HG03469 (cell line): ENCODE measurements around the gene GGN.
"Not testable (repeated sequence)": the region's sequence is repeated elsewhere in the genome, so short reads cannot be mapped to it uniquely, and the experiment has no call there.

Experiments used
- ATAC-seq: cut with Tn5 transposase; IDR thresholded peaks from one replicate; pipeline ENCODE4 v1.9.1; 2021; ENCODE audit warnings: mild to moderate bottlenecking, moderate library complexity, moderate number of reproducible peaks; ENCODE audit not compliant: unreplicated experiment

GGN gene

GRCh38 chr19:38412491-38412890, 24.7 kb upstream of the GGN start:
- no peak for ATAC-seq

GRCh38 chr19:38411898-38412297, 24.1 kb upstream of the GGN start:
- ATAC-seq, result not testable (repeated sequence)

- no peak for ATAC-seq
Observed at GRCh38 chr19:38411041-38411712, 23.3 kb upstream of the GGN start.

- not testable (repeated sequence) for ATAC-seq
Observed at GRCh38 chr19:38410407-38410806, 22.6 kb upstream of the GGN start.

- ATAC-seq, result no peak
Observed at GRCh38 chr19:38409631-38410133, 21.8 kb upstream of the GGN start.

GRCh38 chr19:38405276-38405675, 17.4 kb upstream of the GGN start:
- ATAC-seq, result no peak

GRCh38 chr19:38404858-38405257, 17.0 kb upstream of the GGN start:
- no peak for ATAC-seq

GRCh38 chr19:38402967-38403674, 15.3 kb upstream of the GGN start, which contains the start of gene FAM98C:
Gene FAM98C, plus strand, starts transcription at chr19:38403093. Its CDS starts 61 bp downstream, at chr19:38403154.
- peak; percentile 80 for ATAC-seq

- ATAC-seq, result no peak
Observed at GRCh38 chr19:38402623-38402966, 14.8 kb upstream of the GGN start.

GRCh38 chr19:38401148-38401547, 13.3 kb upstream of the GGN start:
- no peak for ATAC-seq

GRCh38 chr19:38400361-38400760, 12.5 kb upstream of the GGN start:
- ATAC-seq, result no peak

- ATAC-seq, result no peak
Observed at GRCh38 chr19:38399537-38399936, 11.7 kb upstream of the GGN start.

- ATAC-seq, result no peak
Observed at GRCh38 chr19:38399081-38399480, 11.2 kb upstream of the GGN start.

GRCh38 chr19:38395381-38396114, 7.7 kb upstream of the GGN start:
- no peak for ATAC-seq

- no peak for ATAC-seq
Observed at GRCh38 chr19:38394488-38394887, 6.7 kb upstream of the GGN start.

GRCh38 chr19:38392707-38393308, 5.0 kb upstream of the GGN start:
- no peak for ATAC-seq

GRCh38 chr19:38391911-38392464, 4.2 kb upstream of the GGN start:
- no peak for ATAC-seq

GRCh38 chr19:38389957-38390924, 2.4 kb upstream of the GGN start:
- ATAC-seq, result no peak

- no peak for ATAC-seq
Observed at GRCh38 chr19:38389101-38389925, 1.5 kb upstream of the GGN start.
